GM23338 (cell line): ENCODE results near the gene DOCK10. TPM values are rescaled to one million over a fixed set of nuclear protein-coding genes. Genes with fewer than 3 reads are reported as not detected.

Experiments used
- ATAC-seq: fragments of 200-7000 bp; cut with Tn5 transposase; 3 replicates; pipeline ENCODE4 v1.9.1; 2020
- DNase-seq: peaks from one replicate; pipeline ENCODE4 v3.0.0-alpha.2; 2015; ENCODE audit warnings: low spot score
- H2AFZ ChIP-seq: fragments of 200-600 bp; sonication (generic); 2 replicates; pipeline ENCODE4 v1.8.0; 2016; ENCODE audit warnings: antibody characterized with exemption, mild to moderate bottlenecking, moderate library complexity
- H3F3A ChIP-seq: fragments of 200-600 bp; sonication (generic); replicated peaks from 2 replicates; pipeline ENCODE4 v1.8.0; 2017; ENCODE audit warnings: antibody characterized with exemption, mixed run types, low read depth
- H3K27ac ChIP-seq: fragments of 200-600 bp; sonication (generic); 2 replicates; pipeline ENCODE4 v1.6.1; 2016; ENCODE audit warnings: low read depth
- H3K27me3 ChIP-seq: fragments of 200-600 bp; sonication (generic); 2 replicates; pipeline ENCODE4 v1.8.0; 2016; ENCODE audit warnings: mild to moderate bottlenecking, mixed run types, moderate library complexity; ENCODE audit not compliant: insufficient read depth
- H3K36me3 ChIP-seq: fragments of 200-600 bp; sonication (generic); 2 replicates; pipeline ENCODE4 v1.8.0; 2016; ENCODE audit warnings: mild to moderate bottlenecking; ENCODE audit not compliant: insufficient read depth
- H3K4me1 ChIP-seq: fragments of 200-600 bp; sonication (generic); 2 replicates; pipeline ENCODE4 v1.8.0; 2016; ENCODE audit warnings: mild to moderate bottlenecking, moderate library complexity; ENCODE audit not compliant: insufficient read depth
- H3K4me2 ChIP-seq: fragments of 200-600 bp; sonication (generic); 2 replicates; pipeline ENCODE4 v1.7.1; 2017; ENCODE audit warnings: mixed run types
- H3K4me3 ChIP-seq: fragments of 200-600 bp; sonication (generic); 2 replicates; pipeline ENCODE4 v1.6.1; 2016; ENCODE audit warnings: mixed run types
- H3K79me2 ChIP-seq: fragments of 200-600 bp; sonication (generic); replicated peaks from 2 replicates; pipeline ENCODE4 v1.8.0; 2017; ENCODE audit warnings: mild to moderate bottlenecking; ENCODE audit not compliant: insufficient read depth
- H3K9me2 ChIP-seq: fragments of 200-600 bp; sonication (generic); 2 replicates; pipeline ENCODE4 v1.8.0; 2017; ENCODE audit not compliant: insufficient read depth
- H4K20me1 ChIP-seq: fragments of 200-600 bp; sonication (generic); replicated peaks from 2 replicates; pipeline ENCODE4 v1.8.0; 2017; ENCODE audit warnings: mild to moderate bottlenecking; ENCODE audit not compliant: insufficient read depth
- H3K27ac Mint-ChIP-seq: 2 replicates; pipeline ENCODE4 v1.8.0; 2020; ENCODE audit warnings: inconsistent platforms, mild to moderate bottlenecking, moderate library complexity, mixed read lengths
- H3K27me3 Mint-ChIP-seq: 3 replicates; pipeline ENCODE4 v1.8.0; 2022; ENCODE audit warnings: low read depth, mild to moderate bottlenecking, moderate library complexity, mixed read lengths, inconsistent platforms; ENCODE audit not compliant: insufficient read depth, poor library complexity
- H3K36me3 Mint-ChIP-seq: 3 replicates; pipeline ENCODE4 v1.8.0; 2021; ENCODE audit warnings: low read depth, mild to moderate bottlenecking, inconsistent platforms, moderate library complexity, mixed read lengths
- H3K4me1 Mint-ChIP-seq: 3 replicates; pipeline ENCODE4 v1.8.0; 2020; ENCODE audit warnings: mild to moderate bottlenecking, inconsistent platforms, mixed read lengths
- H3K4me3 Mint-ChIP-seq: 3 replicates; pipeline ENCODE4 v1.8.0; 2021; ENCODE audit warnings: moderate library complexity, mild to moderate bottlenecking, inconsistent platforms, mixed read lengths
- H3K9me3 Mint-ChIP-seq: 3 replicates; pipeline ENCODE4 v1.8.0; 2020; ENCODE audit warnings: moderate library complexity, mild to moderate bottlenecking, inconsistent platforms, mixed read lengths
- CREB1 ChIP-seq: fragments of 250-450 bp; sonication (Bioruptor Pico); IDR thresholded peaks from 2 replicates; pipeline ENCODE4 v1.5.0; 2020; ENCODE audit warnings: low read depth, mild to moderate bottlenecking, moderate library complexity
- CTCF ChIP-seq, 2 experiments: fragments of 200-600 bp in 1 of 2; sonication (generic) in 1 of 2; conservative IDR thresholded peaks; 2 replicates each; pipeline versions ENCODE4 v1.5.1 to v1.6.1; 2016 to 2017; ENCODE audit warnings: antibody characterized with exemption in 2 of 2, low read depth in 2 of 2, mild to moderate bottlenecking in 2 of 2, moderate library complexity in 1 of 2
- ETS1 ChIP-seq: IDR thresholded peaks from 2 replicates; pipeline ENCODE4 v1.6.1; 2016; ENCODE audit warnings: antibody characterized with exemption
- EZH2 ChIP-seq: fragments of 200-600 bp; sonication (generic); IDR thresholded peaks from one replicate; pipeline ENCODE4 v1.8.0; 2017; ENCODE audit warnings: antibody characterized with exemption, mild to moderate bottlenecking, low read depth; ENCODE audit not compliant: unreplicated experiment
- EZH2phosphoT487 ChIP-seq: fragments of 200-600 bp; sonication (generic); IDR thresholded peaks from one replicate; pipeline ENCODE4 v1.8.1; 2018; ENCODE audit warnings: antibody characterized with exemption; ENCODE audit not compliant: unreplicated experiment
- JUNB ChIP-seq: IDR thresholded peaks from one replicate; pipeline ENCODE4 v1.6.1; 2016; ENCODE audit warnings: antibody characterized with exemption; ENCODE audit not compliant: unreplicated experiment
- POLR2AphosphoS5 ChIP-seq: IDR thresholded peaks from 2 replicates; pipeline ENCODE4 v1.6.1; 2016; ENCODE audit warnings: antibody characterized with exemption, low read depth
- REST ChIP-seq: IDR thresholded peaks from one replicate; pipeline ENCODE4 v1.6.1; 2018; ENCODE audit warnings: antibody characterized with exemption; ENCODE audit not compliant: unreplicated experiment
- STAT1 ChIP-seq: IDR thresholded peaks from one replicate; pipeline ENCODE4 v1.6.1; 2016; ENCODE audit warnings: antibody characterized with exemption; ENCODE audit not compliant: unreplicated experiment
- ZNF114 ChIP-seq: fragments of 250-450 bp; sonication (Bioruptor Pico); IDR thresholded peaks from 2 replicates; pipeline ENCODE4 v1.5.0; 2020; ENCODE audit warnings: mild to moderate bottlenecking, moderate library complexity
- polyA plus RNA-seq: library from polyadenylated mRNA; unstranded; fragments of >200 nt; fragmentation: Nextera tagmentation; extraction: Ambion mirVana; gene quantifications from 2 replicates; pipeline ENCODE4 v1.2.1, GENCODE V29; 2016
- total RNA-seq: library from RNA; depleted of rRNA; stranded (reverse); fragments of >200 nt; shearing (Covaris generic); gene quantifications from 2 replicates; pipeline ENCODE4 v1.2.3, GENCODE V29; 2014

The DOCK10 gene
- total and polyA plus RNA-seq, 2 experiments from 2014 or later, result 1.0 to 1.7 TPM

DNA sequence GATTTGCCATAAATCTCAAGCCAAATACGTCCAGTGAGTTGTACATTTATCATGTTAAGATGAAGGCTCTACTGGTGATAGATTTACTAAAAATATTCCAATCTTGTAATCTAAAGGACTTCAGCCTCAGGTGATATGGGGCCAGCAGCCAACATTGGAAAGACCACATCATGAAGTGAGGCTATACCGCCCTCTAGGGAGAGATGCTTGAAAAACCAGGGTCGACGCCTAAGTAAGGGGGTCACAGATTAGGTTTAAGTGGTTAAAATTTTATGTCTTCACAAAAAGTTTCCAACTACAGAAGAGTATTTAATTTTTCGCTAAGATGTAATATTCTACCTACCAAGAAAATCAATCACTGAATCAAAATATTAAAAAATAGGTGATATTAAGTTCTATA lies 33.3 kb downstream of the DOCK10 start:
- H3K27me3 ChIP-seq, result no peaks in the 10 kb centered on the region
- H3K9me2 ChIP-seq, result peaks cover 4% of the 10 kb centered on the region; the same call in 1 of the 2 replicates
- H3K36me3 ChIP-seq, result no peaks in the 10 kb centered on the region
- H2AFZ ChIP-seq, result no peak overlapping the region
- H3K4me1 Mint-ChIP-seq, result peaks cover 33% of the 10 kb centered on the region
- no peak for TF ChIP-seq ETS1
- TF ChIP-seq CTCF (conservative IDR thresholded peaks at IDR 0.05; ENCODE audit: low read depth in 2 of 2), result peak; percentile 87 to 92
- peak; percentile 77 for DNase-seq
- H3K4me2 ChIP-seq, result no peak overlapping the region
- no peak overlapping the region for H3K27ac ChIP-seq
- H3K36me3 Mint-ChIP-seq, result no peaks in the 10 kb centered on the region
- no peak overlapping the region for H3K27ac Mint-ChIP-seq
- H3K9me3 Mint-ChIP-seq, result no peaks in the 10 kb centered on the region
- no peak overlapping the region for H3K4me3 ChIP-seq
- no peaks in the 10 kb centered on the region for H4K20me1 ChIP-seq
- H3K79me2 ChIP-seq, result no peaks in the 10 kb centered on the region
- H3K4me1 ChIP-seq, result peaks cover 17% of the 10 kb centered on the region
- H3K4me3 Mint-ChIP-seq, result no peak overlapping the region
- peaks cover 8% of the 10 kb centered on the region for H3K27me3 Mint-ChIP-seq
- peak; percentile 93 for ATAC-seq
- no peaks in the 10 kb centered on the region for H3F3A ChIP-seq

GRCh38 chr2:225008179-225008856 lies 34.0 kb downstream of the DOCK10 start:
- no peak overlapping the region for H3K4me3 ChIP-seq
- H3K36me3 ChIP-seq, result no peaks in the 10 kb centered on the region
- no peak for ATAC-seq
- DNase-seq, result no peak
- no peaks in the 10 kb centered on the region for H3F3A ChIP-seq
- no peaks in the 10 kb centered on the region for H3K27me3 ChIP-seq
- H3K4me1 Mint-ChIP-seq, result peaks cover 30% of the 10 kb centered on the region
- TF ChIP-seq CREB1 (CRISPR knock-in tag) (no peak), JUNB (no peak), EZH2phosphoT487 (no peak), ZNF114 (CRISPR knock-in tag) (no peak)
- H3K4me1 ChIP-seq, result peaks cover 13% of the 10 kb centered on the region
- no peaks in the 10 kb centered on the region for H3K79me2 ChIP-seq
- no peaks in the 10 kb centered on the region for H3K36me3 Mint-ChIP-seq
- no peak overlapping the region for H3K27ac ChIP-seq
- no peak overlapping the region for H3K27ac Mint-ChIP-seq
- no peaks in the 10 kb centered on the region for H4K20me1 ChIP-seq
- no peak overlapping the region for H2AFZ ChIP-seq
- no peaks in the 10 kb centered on the region for H3K9me3 Mint-ChIP-seq
- peaks cover 8% of the 10 kb centered on the region for H3K27me3 Mint-ChIP-seq
- H3K4me3 Mint-ChIP-seq, result no peak overlapping the region
- peaks cover 4% of the 10 kb centered on the region; the same call in 1 of the 2 replicates for H3K9me2 ChIP-seq
- no peak overlapping the region for H3K4me2 ChIP-seq

DNA sequence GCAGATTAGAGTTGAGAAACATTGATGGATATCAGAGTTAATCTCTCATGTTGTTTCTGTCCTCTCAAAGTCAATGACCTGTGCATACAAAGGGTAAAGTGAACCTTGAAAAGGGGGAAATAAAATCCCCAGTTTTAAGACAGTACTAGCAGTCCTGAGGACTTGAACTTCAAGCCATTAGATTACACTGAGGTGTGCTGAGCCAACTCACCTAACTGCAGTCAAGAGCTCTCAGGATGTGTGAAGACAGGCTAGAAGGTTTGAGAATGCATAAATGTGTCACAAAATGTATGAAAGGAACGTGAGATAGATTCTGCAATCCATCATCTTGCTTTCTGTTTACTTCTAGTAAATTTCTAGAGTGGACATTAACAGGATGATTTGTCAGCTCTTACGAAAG lies 35.5 kb downstream of the DOCK10 start:
- no peaks in the 10 kb centered on the region for H3K9me3 Mint-ChIP-seq
- Histone ChIP-seq H3K4me1 (peaks cover 13% of the 10 kb centered on the region), H3K9me2 (peaks cover 4% of the 10 kb centered on the region; the same call in 1 of the 2 replicates), H3F3A (no peaks in the 10 kb centered on the region), H3K4me3 (no peak overlapping the region), H3K36me3 (no peaks in the 10 kb centered on the region), H3K4me2 (no peak overlapping the region), H3K27ac (no peak overlapping the region), H2AFZ (no peak overlapping the region), H4K20me1 (no peaks in the 10 kb centered on the region), H3K79me2 (no peaks in the 10 kb centered on the region), H3K27me3 (no peaks in the 10 kb centered on the region)
- no peaks in the 10 kb centered on the region for H3K36me3 Mint-ChIP-seq
- ATAC-seq (no peak), DNase-seq (no peak)
- no peak overlapping the region for H3K4me3 Mint-ChIP-seq
- H3K27me3 Mint-ChIP-seq, result peaks cover 8% of the 10 kb centered on the region
- no peak overlapping the region for H3K27ac Mint-ChIP-seq
- H3K4me1 Mint-ChIP-seq, result peaks cover 28% of the 10 kb centered on the region
- TF ChIP-seq REST (no peak), ZNF114 (CRISPR knock-in tag) (no peak), POLR2AphosphoS5 (no peak), STAT1 (no peak), EZH2 (no peak)
